OCI-LY1 (cell line): ENCODE results near the gene SLC29A1.

Experiments
- CTCF ChIP-seq: fragments of 200-600 bp; sonication (generic), shearing (Covaris generic); IDR thresholded peaks from 2 replicates; pipeline ENCODE4 v1.5.1; 2017; ENCODE audit warnings: mild to moderate bottlenecking, antibody characterized with exemption, low read length, moderate library complexity, mixed read lengths
- EZH2 ChIP-seq: fragments of 200-600 bp; sonication (generic), shearing (Covaris generic); IDR thresholded peaks from 2 replicates; pipeline ENCODE4 v1.8.0; 2017; ENCODE audit warnings: borderline replicate concordance, mixed run types, mild to moderate bottlenecking, antibody characterized with exemption, low read length, moderate library complexity, mixed read lengths

- no peak for TF ChIP-seq CTCF
- TF ChIP-seq EZH2 = no peak
Measured at GRCh38 chr6:44224965-44225305, 1.5 kb downstream of the SLC29A1 start.
